ENCODE data around the gene PCNX1.
"Not testable (repeated sequence)": the region's sequence is repeated elsewhere in the genome, so short reads cannot be mapped to it uniquely, and the experiment has no call there.

Gene PCNX1

GRCh38 chr14:70907176-70907995, at the start of gene PCNX1:
Gene PCNX1, plus strand, starts transcription at chr14:70907459. Its CDS starts 392 bp downstream, at chr14:70907851.
- DNase-seq, result peak; percentile 93

GRCh38 chr14:70857496-70857890, 49.8 kb upstream of the PCNX1 start:
- DNase-seq, result no peak

DNA sequence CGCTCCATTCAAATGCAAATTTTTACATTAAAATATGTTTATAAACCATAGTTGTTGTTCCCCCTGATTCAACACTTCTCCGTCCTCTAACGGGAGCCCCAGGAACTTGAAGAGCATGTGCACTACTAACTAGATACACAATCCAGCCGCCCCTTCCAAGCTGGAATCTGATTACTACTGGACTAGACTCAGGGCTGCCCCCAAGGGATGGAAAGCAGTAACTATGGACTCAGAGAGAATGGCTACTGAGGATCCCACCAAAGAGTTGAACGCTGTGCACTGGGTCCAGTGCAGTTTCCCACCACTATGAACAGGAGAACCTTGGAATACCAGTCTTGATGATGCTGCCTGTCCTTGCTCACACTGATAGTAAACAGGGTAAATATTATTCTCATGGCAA, 48.6 kb upstream of the PCNX1 start:
- DNase-seq, result no peak

DNA sequence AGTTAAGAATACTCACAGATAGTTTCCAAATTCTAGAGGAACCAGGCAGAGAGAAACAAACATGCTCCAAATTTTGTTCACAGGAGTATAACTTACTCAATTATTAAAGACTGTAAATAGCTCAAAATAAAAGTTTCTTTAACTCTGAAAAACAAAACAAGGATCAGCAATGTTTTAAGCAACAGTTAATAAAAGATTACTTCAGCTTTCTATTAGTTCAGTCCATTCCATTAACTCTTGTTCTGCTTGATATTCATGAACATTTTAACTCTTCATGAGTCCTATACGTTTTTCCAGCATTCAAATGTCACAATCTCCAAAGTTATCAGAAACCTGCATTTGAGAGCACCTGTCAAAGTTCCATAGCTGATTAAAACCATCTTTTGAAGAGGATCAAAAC, 40.3 kb upstream of the PCNX1 start:
- DNase-seq, result not testable (repeated sequence)

DNA sequence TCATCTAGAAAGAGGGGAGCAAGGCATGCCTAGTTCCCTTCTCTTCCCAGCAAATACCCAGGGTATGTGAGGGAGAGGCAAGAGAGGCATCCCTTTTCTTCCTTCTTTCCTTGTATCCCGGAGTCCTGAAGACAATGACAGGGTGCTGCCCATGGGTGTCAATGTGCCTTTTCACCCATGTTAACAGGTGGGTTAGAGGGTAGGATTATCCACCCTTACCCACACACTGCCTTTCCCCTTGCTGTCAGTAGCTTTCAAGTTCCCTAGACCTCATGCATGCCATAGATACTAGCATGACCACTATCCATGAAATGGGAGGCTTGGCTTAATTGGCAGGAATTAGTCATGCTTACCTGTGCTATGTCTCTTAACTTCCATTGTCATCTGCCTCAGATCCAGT, 36.3 kb upstream of the PCNX1 start:
- no peak for DNase-seq

- DNase-seq, result peak; percentile 29
These were observed 35.2 kb upstream of the PCNX1 start for GRCh38 chr14:70871863-70872677.

DNA sequence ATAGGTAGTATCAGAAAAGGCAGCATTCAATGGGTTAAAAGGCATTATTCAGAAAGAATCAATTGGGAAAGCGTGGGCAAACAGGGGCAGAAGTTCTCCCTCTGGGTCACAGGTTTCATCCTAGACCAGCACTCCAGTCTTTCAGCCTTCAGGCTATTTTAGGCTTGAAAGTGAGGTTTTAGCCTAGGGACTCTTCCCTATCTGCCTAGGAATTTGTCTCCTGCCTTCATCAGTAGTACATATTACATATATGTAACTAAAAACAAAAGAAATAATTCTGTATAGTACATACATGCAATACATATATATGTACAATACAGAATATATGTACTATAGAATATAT, 34.6 kb upstream of the PCNX1 start:
- no peak for DNase-seq

DNA sequence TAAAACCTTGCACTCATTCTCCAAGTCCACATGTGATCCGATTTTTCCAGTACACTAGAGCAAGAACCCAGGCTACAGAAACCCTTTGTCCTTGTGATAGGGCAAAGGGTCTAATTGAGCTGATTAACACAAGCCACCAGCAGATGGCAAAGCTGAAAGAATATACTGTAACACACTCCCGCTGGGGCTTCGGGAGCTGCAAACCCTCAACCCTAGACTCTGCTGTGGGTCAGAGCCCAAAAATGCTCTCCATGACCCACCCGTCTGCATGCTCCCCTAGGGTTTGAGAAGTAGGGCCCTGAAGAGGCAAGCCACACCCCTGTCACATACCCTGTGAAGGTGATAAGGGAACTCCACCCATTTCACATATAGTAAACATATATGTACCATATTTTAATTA, 33.6 kb upstream of the PCNX1 start:
- no peak for DNase-seq

DNA sequence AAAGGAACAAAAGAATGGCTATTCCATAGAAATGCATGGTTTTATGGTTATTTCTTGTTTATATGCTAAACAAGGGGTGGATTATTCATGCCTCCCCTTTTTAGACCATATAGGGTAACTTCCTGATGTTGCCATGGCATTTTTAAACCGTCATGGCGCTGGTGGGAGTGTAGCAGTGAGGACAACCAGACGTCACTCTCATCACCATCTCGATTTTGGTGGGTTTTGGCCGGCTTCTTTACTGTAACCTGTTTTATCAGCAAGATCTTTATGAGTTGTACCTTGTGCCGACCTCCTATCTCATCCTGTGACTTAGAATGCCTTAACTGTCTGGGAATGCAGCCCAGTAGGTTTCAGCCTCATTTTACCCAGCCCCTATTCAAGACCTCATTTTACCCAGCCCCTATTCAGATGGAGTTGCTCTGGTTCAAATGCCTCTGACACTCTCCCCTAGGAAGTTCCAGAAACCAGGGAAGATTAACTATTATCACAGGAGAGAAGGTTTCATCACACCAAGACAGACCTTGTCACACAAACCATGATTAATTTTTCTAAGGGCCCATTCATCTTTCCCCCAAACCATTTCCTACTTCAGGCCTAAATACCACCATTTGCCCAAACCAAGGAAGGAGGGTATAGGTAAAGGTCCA, 31.3 kb upstream of the PCNX1 start:
- not testable (repeated sequence) for DNase-seq

DNA sequence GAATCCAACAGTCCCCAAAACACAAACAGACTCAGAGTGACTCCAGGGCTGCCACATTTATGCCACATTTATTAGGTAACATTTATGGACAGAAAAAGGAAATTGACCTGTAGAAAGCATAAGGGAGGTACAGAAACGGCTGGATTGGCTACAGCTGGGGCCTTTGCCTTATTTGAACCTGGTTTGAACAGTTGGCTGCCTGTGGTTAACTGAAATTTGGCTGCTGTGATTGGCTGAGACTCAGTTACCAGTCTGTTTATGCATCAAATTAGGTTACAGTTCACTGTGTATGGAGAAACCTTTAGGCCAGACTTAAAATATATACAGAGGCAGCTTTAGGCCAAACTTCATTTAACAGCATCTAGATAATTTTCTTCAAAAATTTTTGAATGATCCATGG, 27.8 kb upstream of the PCNX1 start:
- no peak for DNase-seq

GRCh38 chr14:70880888-70881287, 26.4 kb upstream of the PCNX1 start:
- not testable (repeated sequence) for DNase-seq

DNA sequence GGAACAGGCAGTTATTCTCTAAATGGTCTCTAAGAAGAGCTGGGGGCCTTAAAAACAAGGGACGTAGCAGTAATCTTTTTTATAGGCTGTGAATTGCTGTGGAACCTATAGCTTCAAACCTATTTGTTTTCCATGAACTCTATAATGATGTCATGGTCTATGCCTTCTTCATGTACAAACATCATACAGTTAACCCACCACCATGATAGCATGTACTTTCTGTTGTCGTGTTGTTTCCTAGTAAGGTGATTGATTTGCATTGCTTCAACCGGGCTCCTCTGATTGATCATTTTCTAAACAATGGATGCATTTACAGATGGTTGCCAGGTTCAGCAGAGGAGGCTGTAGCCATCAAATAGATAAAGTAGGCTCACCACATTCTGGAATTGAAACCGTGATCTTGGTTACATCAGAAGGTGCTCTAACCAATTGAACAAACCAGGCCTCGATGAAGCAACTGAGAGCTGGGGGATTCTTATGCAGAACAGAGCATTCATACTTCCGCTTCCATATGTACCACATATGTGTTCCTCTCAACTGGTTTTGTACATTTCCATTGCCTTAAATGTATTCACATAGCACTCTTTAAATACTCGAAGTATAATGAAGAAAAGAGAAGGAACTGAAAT, 25.6 kb upstream of the PCNX1 start:
- DNase-seq, result no peak

- no peak for DNase-seq
These were observed 24.3 kb upstream of the PCNX1 start for GRCh38 chr14:70882776-70883492.

DNA sequence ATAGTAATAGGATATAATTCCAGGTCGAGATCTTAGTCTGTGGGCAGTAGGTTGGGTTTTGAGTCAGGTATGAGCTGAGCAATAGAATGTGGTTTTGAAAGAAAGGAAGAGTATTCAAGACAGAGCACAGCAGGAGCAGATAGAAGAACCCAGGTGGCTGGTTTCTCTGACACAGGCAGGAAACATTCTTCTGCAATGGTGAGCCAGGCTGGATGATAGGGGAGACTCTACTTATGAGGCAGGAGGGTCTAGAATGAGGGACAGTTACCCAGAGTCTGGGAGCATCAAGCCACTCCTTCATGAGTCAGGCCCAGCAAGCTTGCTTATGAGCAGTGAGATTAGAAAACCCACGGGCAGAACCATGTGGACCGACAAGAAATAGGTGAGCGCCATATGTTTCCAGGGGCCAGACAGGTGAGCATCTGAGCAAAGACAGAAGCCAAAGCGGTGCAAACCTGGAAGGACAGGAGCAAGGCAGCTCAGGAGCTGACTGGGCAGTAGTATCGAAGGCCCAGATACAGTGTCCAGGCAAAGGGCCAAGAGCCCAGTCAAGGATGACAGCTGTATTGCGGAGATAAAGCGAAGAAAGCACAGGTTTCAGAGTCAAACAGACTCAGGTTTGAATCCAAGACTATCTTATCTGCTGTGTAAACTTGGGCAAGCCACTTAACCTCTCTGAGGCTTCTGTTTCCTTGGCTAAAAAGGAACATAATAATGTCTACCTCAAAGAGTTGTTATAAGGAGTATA, 22.5 kb upstream of the PCNX1 start:
- no peak for DNase-seq

DNA sequence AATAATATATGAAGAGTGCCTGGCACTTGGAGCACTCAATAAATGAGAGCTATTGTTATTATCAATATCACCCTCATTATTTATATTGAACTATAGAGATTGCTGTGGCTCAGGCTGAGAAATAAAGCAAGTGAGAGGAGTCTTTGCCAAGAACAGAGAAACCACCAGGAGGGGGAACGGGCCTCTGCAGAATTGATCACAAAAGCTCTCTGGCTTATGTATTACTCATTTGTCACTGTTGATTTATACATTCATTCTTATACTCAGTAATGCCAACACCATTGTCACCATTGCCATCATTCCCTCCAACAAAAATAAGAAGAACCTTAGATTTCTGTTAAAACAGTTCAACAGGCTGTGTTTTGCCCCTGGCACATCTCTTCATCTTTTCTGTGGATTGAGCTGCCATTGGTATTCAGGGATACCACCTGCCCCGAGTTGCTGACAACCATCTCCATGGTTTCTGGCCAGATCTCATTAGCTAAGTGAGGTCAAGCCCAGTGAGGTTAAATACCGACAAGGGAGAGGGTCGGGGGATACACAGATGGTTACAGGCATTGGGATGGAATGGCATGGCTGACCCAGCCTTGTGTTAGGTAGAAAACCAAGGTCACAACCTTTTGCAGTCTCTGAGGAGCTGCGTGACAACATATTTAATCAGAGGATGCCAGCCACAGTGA, 21.8 kb upstream of the PCNX1 start:
- DNase-seq, result no peak

DNA sequence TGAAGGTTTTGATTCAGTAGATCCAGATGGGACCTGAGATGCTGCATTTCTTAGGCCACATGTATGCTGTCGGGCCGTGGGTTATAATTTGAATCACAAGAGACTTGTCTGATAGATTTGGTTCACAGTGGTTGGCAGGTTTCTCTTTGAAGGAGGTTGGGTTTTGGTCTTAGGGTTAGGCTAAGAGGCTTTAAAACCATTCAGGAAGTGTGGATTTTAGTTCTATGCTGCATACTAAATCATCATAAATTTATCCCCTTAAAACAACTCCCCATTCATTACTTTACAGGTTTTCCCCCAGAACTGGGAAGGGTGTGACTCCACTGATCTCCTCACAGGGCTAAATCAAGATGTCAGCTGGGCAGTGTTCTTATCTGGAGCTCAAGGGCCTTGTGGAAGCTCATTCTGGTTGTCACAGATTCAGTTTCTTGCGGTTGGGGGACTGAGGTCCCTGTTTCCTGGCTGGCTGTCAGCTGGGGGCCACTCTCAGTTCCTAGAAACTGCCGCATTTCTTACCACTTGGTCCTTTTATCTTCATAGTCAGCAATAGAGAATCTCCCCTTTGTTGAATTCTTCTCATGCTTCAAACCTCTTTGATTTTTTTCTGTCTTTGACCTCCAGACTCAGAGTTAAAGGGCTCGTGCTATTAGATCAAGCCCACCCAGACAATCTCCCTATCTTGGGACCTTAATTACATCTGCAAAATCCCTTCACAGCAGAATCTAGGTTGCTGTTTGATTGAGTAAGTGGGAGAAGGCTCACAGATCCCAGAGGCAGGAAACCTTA, 20.6 kb upstream of the PCNX1 start:
- peak; percentile 39 for DNase-seq

DNA sequence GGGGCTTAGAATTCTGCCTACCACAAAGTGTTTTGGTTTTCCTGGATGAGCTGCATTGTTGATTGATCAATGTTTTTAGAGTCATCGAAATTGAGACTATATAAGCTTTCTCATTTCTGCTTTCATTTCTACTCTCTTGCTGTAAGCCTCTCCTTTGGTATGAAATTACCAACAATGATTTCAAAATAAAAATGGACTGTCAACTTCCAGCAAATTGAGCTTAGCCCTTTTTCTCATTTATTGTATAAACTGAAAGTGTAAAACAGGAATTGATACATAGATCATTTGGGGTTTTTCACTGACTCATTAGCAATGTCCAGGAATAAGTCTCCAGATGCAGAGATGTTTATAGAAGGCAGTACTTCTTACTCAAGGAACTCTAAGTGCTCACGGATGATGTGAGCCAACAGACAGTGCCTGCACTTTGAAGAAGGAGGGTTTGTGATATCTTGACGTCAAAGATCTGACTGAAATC, 20.0 kb upstream of the PCNX1 start:
- no peak for DNase-seq

DNA sequence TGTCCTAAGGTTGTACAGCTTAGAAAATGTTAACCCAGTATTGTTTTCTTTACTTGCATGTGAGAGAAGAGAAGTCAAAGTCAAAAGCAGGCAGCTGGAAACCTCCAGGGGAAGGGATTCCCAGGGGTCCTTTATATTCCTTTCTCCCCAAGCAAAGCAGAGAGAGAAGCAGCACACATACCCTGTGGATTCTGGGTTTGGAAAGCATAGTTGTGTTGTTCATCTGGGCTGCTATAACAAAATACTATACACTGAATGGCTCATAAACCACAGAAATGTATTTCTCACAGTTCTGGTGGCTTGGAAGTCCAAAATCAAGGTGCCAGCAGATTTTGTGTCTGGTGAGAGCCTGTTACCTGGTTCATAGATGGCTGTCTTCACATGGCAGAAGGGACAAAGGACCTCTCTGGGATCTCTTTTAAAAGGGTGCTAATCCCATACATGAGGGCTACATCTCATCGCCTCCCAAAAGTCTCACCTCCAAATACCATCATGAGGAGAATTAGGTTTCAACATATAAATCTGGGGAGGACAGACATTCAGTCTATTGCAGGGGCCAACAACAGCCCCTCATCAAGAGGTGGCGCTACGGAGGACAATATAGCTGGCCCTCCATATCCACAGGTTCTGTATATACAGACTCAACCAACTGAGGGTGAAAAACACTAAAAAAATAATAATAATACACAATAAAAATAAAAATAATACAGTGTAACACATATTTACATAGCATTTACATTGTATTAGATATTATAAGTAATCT, 19.3 kb upstream of the PCNX1 start:
- DNase-seq, result no peak

DNA sequence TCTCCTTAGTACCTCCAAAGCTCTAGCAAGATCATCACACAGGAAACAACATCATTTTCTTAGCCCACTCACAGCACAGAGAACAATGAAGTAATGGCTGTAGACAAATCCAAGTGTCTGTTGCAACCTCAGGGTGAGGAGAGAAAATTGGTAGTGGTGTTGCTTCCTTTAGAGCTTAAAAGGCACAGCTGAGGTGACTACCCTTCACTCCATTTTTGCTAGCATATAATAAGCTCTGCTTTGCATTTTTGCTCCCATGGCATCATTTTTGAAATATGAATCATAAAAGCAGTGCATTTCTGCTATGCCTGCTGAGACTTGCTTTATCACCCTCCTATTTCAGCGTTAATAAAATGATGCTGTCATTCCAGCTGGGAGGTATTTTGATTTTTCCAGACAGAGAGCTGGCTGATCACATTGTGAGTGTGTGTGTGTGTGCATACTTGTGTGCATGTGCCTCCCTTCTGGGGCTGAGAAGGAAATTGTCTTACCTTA, 18.5 kb upstream of the PCNX1 start:
- DNase-seq, result no peak
